ENCODE data around the gene DNAH2.

GRCh38 chr17:7825206-7825990 is 107.9 kb downstream of the DNAH2 start:
- TF ChIP-seq, protein P1, sequence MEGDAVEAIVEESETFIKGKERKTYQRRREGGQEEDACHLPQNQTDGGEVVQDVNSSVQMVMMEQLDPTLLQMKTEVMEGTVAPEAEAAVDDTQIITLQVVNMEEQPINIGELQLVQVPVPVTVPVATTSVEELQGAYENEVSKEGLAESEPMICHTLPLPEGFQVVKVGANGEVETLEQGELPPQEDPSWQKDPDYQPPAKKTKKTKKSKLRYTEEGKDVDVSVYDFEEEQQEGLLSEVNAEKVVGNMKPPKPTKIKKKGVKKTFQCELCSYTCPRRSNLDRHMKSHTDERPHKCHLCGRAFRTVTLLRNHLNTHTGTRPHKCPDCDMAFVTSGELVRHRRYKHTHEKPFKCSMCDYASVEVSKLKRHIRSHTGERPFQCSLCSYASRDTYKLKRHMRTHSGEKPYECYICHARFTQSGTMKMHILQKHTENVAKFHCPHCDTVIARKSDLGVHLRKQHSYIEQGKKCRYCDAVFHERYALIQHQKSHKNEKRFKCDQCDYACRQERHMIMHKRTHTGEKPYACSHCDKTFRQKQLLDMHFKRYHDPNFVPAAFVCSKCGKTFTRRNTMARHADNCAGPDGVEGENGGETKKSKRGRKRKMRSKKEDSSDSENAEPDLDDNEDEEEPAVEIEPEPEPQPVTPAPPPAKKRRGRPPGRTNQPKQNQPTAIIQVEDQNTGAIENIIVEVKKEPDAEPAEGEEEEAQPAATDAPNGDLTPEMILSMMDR (IDR thresholded peaks at IDR 0.05): no peak
- TF ChIP-seq POLR2AphosphoS5 (IDR thresholded peaks at IDR 0.05): no peak
- TF ChIP-seq EP300 (IDR thresholded peaks at IDR 0.05): no peak
- TF ChIP-seq POLR2A (IDR thresholded peaks at IDR 0.05): no peak

All from sigmoid colon (tissue), 4 donors.